Naive thymus-derived CD4-positive, alpha-beta T cell (primary cell): ENCODE data around the gene ADCK1. TPM values are rescaled to one million over a fixed set of nuclear protein-coding genes. Genes with fewer than 3 reads are reported as not detected.

Experiments used
- ATAC-seq: fragments of 150-1000 bp; cut with Tn5 transposase; 2 replicates; pipeline ENCODE4 v1.10.0; 2021; ENCODE audit warnings: mild to moderate bottlenecking, moderate library complexity
- CTCF ChIA-PET: fragments of 350-600 bp; sonication (Branson Sonifier 250); formaldehyde crosslinking; loops from one replicate; lab custom pipeline; 2021; ENCODE audit warnings: antibody characterized with exemption; lab: Charles Lee
- POLR2A ChIA-PET: fragments of 350-600 bp; sonication (Branson Sonifier 250); formaldehyde crosslinking; loops from one replicate; lab custom pipeline; 2021; ENCODE audit warnings: antibody characterized with exemption, inconsistent platforms; lab: Charles Lee
- DNase-seq, 9 donors: peaks; one replicate each; pipeline versions ENCODE4 v3.0.0 to v3.0.0-alpha.2; 2020 to 2022; ENCODE audit warnings: mixed read lengths in 1 of 9
- H3K27ac ChIP-seq: one replicate; pipeline ENCODE4 v1.7.0; 2013; ENCODE audit warnings: mild to moderate bottlenecking, low read depth, low read length, moderate library complexity
- H3K27me3 ChIP-seq, 2 donors: one replicate each; pipeline ENCODE4 v1.7.0; 2013; ENCODE audit warnings: low read length in 2 of 2, mild to moderate bottlenecking in 2 of 2, moderate library complexity in 2 of 2; ENCODE audit not compliant: control insufficient read depth in 2 of 2, insufficient read depth in 2 of 2
- H3K36me3 ChIP-seq, 3 experiments: 1 replicate in 2 of 3; 2 replicates in 1 of 3; pipeline ENCODE4 v1.7.0; 2013; ENCODE audit warnings: low read length in 3 of 3, mild to moderate bottlenecking in 3 of 3, moderate library complexity in 1 of 3; ENCODE audit not compliant: insufficient read depth in 3 of 3, control insufficient read depth in 2 of 3
- H3K4me1 ChIP-seq, 2 donors: one replicate each; pipeline ENCODE4 v1.7.0; 2013; ENCODE audit warnings: low read length in 2 of 2, mild to moderate bottlenecking in 2 of 2, moderate library complexity in 1 of 2; ENCODE audit not compliant: control insufficient read depth in 2 of 2, insufficient read depth in 2 of 2
- H3K4me3 ChIP-seq: 2 replicates; pipeline ENCODE4 v1.7.0; 2013; ENCODE audit warnings: mild to moderate bottlenecking, low read length
- H3K9me3 ChIP-seq, 3 experiments: 1 replicate in 2 of 3; 2 replicates in 1 of 3; pipeline ENCODE4 v1.7.0; 2013; ENCODE audit warnings: low read length in 3 of 3; ENCODE audit not compliant: control insufficient read depth in 2 of 3
- H3K27ac Mint-ChIP-seq, 9 donors: one replicate each; pipeline ENCODE4 v1.8.0; 2020 to 2022; ENCODE audit warnings: mixed read lengths in 9 of 9, mild to moderate bottlenecking in 8 of 9, moderate library complexity in 5 of 9, inconsistent platforms in 2 of 9
- H3K27me3 Mint-ChIP-seq, 5 donors: one replicate each; pipeline ENCODE4 v1.8.0; 2021 to 2022; ENCODE audit warnings: mixed read lengths in 5 of 5, mild to moderate bottlenecking in 1 of 5
- H3K36me3 Mint-ChIP-seq, 5 donors: one replicate each; pipeline ENCODE4 v1.8.0; 2020 to 2022; ENCODE audit warnings: mixed read lengths in 5 of 5, mild to moderate bottlenecking in 3 of 5, inconsistent platforms in 1 of 5
- H3K4me1 Mint-ChIP-seq, 7 donors: one replicate each; pipeline ENCODE4 v1.8.0; 2020 to 2022; ENCODE audit warnings: mixed read lengths in 7 of 7, mild to moderate bottlenecking in 3 of 7, inconsistent platforms in 1 of 7
- H3K4me3 Mint-ChIP-seq, 10 donors: one replicate each; pipeline ENCODE4 v1.8.0; 2020 to 2022; ENCODE audit warnings: mild to moderate bottlenecking in 10 of 10, mixed read lengths in 10 of 10, moderate library complexity in 6 of 10, inconsistent platforms in 2 of 10
- H3K9me3 Mint-ChIP-seq, 11 donors: one replicate each; pipeline ENCODE4 v1.8.0; 2020 to 2022; ENCODE audit warnings: mixed read lengths in 11 of 11, mild to moderate bottlenecking in 4 of 11, inconsistent platforms in 1 of 11, moderate library complexity in 1 of 11
- intact Hi-C, 2 donors: fragments of 100-400 bp; cut with micrococcal nuclease; formaldehyde crosslinking; loops; one replicate each; pipeline ENCODE4 v1.15.1; 2023
- polyA plus RNA-seq, 2 donors: library from polyadenylated mRNA; unstranded; fragments of 300-500 nt; fragmentation: Illumina TruSeq; gene quantifications; one replicate each; pipeline ENCODE4 v1.2.3, GENCODE V29; 2021
- total RNA-seq, 6 experiments: library from RNA in 5 of 6; stranded (reverse) in 5 of 6; gene quantifications; 1 replicate in 5 of 6; 2 replicates in 1 of 6; pipeline ENCODE4 v1.2.3 and lab custom pipeline; 2021 to 2026

The ADCK1 gene
- total and polyA plus RNA-seq, 7 experiments from 2014 or later: 4.5 to 10.6 (median 9.4) TPM

GRCh38 chr14:77923131-77923936 is 123.4 kb downstream of the ADCK1 start:
- no peaks in the 10 kb centered on the region for H3K27me3 Mint-ChIP-seq
- peaks cover 0 to 61% (median 24%) of the 10 kb centered on the region in 5 donors for H3K36me3 Mint-ChIP-seq
- peaks cover 0 to 10% (median 4%) of the 10 kb centered on the region in 11 donors for H3K9me3 Mint-ChIP-seq
- DNase-seq (no peak), ATAC-seq (no peak)
- Histone ChIP-seq H3K27ac (no peak overlapping the region), H3K4me1 (no peaks in the 10 kb centered on the region), H3K27me3 (no peaks in the 10 kb centered on the region), H3K36me3 (peaks cover 0 to 29% (median 0%) of the 10 kb centered on the region in 3 experiments), H3K4me3 (no peak overlapping the region), H3K9me3 (no peaks in the 10 kb centered on the region)
- no peak overlapping the region for H3K4me3 Mint-ChIP-seq
- POLR2A ChIA-PET: no interaction called here
- no peak overlapping the region for H3K27ac Mint-ChIP-seq
- CTCF ChIA-PET: no interaction called here
- intact Hi-C loops: no loop called here
- peaks cover 0 to under 1% (median 0%) of the 10 kb centered on the region in 7 donors for H3K4me1 Mint-ChIP-seq

GRCh38 chr14:77924141-77924948 is 124.4 kb downstream of the ADCK1 start:
- Mint-ChIP-seq H3K27me3 (no peaks in the 10 kb centered on the region), H3K9me3 (peaks cover 0 to 8% (median 4%) of the 10 kb centered on the region in 11 donors), H3K36me3 (peaks cover 0 to 56% (median 21%) of the 10 kb centered on the region in 5 donors), H3K4me1 (no peaks in the 10 kb centered on the region), H3K4me3 (no peak overlapping the region), H3K27ac (no peak overlapping the region)
- Histone ChIP-seq H3K4me3 (no peak overlapping the region), H3K9me3 (no peaks in the 10 kb centered on the region), H3K4me1 (no peaks in the 10 kb centered on the region), H3K27ac (no peak overlapping the region), H3K27me3 (no peaks in the 10 kb centered on the region), H3K36me3 (peaks cover 0 to 34% (median 0%) of the 10 kb centered on the region in 3 experiments)
- intact Hi-C loops: no loop called here
- DNase-seq (no peak), ATAC-seq (no peak)
- POLR2A ChIA-PET: no interaction called here
- CTCF ChIA-PET: no interaction called here

GRCh38 chr14:77926942-77927341 is 127.0 kb downstream of the ADCK1 start:
- Mint-ChIP-seq H3K4me3 (no peak overlapping the region), H3K4me1 (no peaks in the 10 kb centered on the region), H3K27ac (no peak overlapping the region), H3K36me3 (peaks cover 0 to 68% (median 29%) of the 10 kb centered on the region in 5 donors), H3K9me3 (peaks cover 0 to 3% (median 0%) of the 10 kb centered on the region in 11 donors), H3K27me3 (no peaks in the 10 kb centered on the region)
- ATAC-seq (no peak), DNase-seq (no peak)
- H3K36me3 ChIP-seq: peaks cover 0 to 41% (median 0%) of the 10 kb centered on the region in 3 experiments
- POLR2A ChIA-PET: no interaction called here
- H3K9me3 ChIP-seq: no peaks in the 10 kb centered on the region
- no peaks in the 10 kb centered on the region for H3K4me1 ChIP-seq
- no peaks in the 10 kb centered on the region for H3K27me3 ChIP-seq
- no peak overlapping the region for H3K4me3 ChIP-seq
- intact Hi-C loops: no loop called here
- CTCF ChIA-PET: no interaction called here
- no peak overlapping the region for H3K27ac ChIP-seq

- intact Hi-C loops: no loop called here
- Histone ChIP-seq H3K36me3 (peaks cover 0 to 66% (median 0%) of the 10 kb centered on the region in 3 experiments), H3K27ac (no peak overlapping the region), H3K4me1 (no peaks in the 10 kb centered on the region), H3K9me3 (peaks cover 0 to 17% (median 0%) of the 10 kb centered on the region in 3 experiments), H3K4me3 (no peak overlapping the region), H3K27me3 (no peaks in the 10 kb centered on the region)
- CTCF ChIA-PET: no interaction called here
- ATAC-seq (no peak), DNase-seq (no peak)
- H3K4me3 Mint-ChIP-seq: no peak overlapping the region
- no peaks in the 10 kb centered on the region for H3K4me1 Mint-ChIP-seq
- no peak overlapping the region for H3K27ac Mint-ChIP-seq
- POLR2A ChIA-PET: no interaction called here
- peaks cover 7 to 85% (median 72%) of the 10 kb centered on the region in 5 donors for H3K36me3 Mint-ChIP-seq
- peaks cover 0 to 37% (median 22%) of the 10 kb centered on the region in 11 donors for H3K9me3 Mint-ChIP-seq
- no peaks in the 10 kb centered on the region for H3K27me3 Mint-ChIP-seq
These were observed 131.5 kb downstream of the ADCK1 start for GRCh38 chr14:77931441-77931840.

- H3K4me1 ChIP-seq: no peaks in the 10 kb centered on the region
- H3K27ac Mint-ChIP-seq: no peak overlapping the region
- CTCF ChIA-PET: no interaction called here
- POLR2A ChIA-PET: no interaction called here
- peaks cover 8 to 67% (median 63%) of the 10 kb centered on the region in 5 donors for H3K36me3 Mint-ChIP-seq
- no peak overlapping the region for H3K4me3 Mint-ChIP-seq
- peaks cover 0 to 49% (median 0%) of the 10 kb centered on the region in 3 experiments for H3K36me3 ChIP-seq
- DNase-seq (no peak), ATAC-seq (no peak)
- H3K4me1 Mint-ChIP-seq: peaks cover 0 to 2% (median 0%) of the 10 kb centered on the region in 7 donors
- peaks cover 0 to 17% (median 0%) of the 10 kb centered on the region in 3 experiments for H3K9me3 ChIP-seq
- H3K9me3 Mint-ChIP-seq: peaks cover 7 to 48% (median 29%) of the 10 kb centered on the region in 11 donors
- H3K4me3 ChIP-seq: no peak overlapping the region
- no peak overlapping the region for H3K27ac ChIP-seq
- no peaks in the 10 kb centered on the region for H3K27me3 ChIP-seq
- no peaks in the 10 kb centered on the region for H3K27me3 Mint-ChIP-seq
- intact Hi-C loops: no loop called here
These were observed 136.3 kb downstream of the ADCK1 start for GRCh38 chr14:77936138-77936639.

GRCh38 chr14:77947372-77947771 is 147.5 kb downstream of the ADCK1 start:
- H3K36me3 ChIP-seq: no peaks in the 10 kb centered on the region
- Mint-ChIP-seq H3K4me3 (no peak overlapping the region), H3K4me1 (no peaks in the 10 kb centered on the region), H3K36me3 (peaks cover 0 to 8% (median 0%) of the 10 kb centered on the region in 5 donors), H3K27ac (no peak overlapping the region), H3K27me3 (peaks cover 0 to 7% (median 5%) of the 10 kb centered on the region in 5 donors), H3K9me3 (peaks cover 5 to 43% (median 12%) of the 10 kb centered on the region in 11 donors)
- intact Hi-C loops: no loop called here
- ATAC-seq: no peak
- no peaks in the 10 kb centered on the region for H3K4me1 ChIP-seq
- CTCF ChIA-PET: no interaction called here
- no peaks in the 10 kb centered on the region for H3K27me3 ChIP-seq
- H3K9me3 ChIP-seq: peaks cover 0 to 12% (median 0%) of the 10 kb centered on the region in 3 experiments
- no peak for DNase-seq
- POLR2A ChIA-PET: no interaction called here
- H3K27ac ChIP-seq: no peak overlapping the region
- no peak overlapping the region for H3K4me3 ChIP-seq
